Smooth muscle cell (in vitro differentiated cells): ENCODE data around the gene FLT1. TPM values are rescaled to one million over a fixed set of nuclear protein-coding genes. Genes with fewer than 3 reads are reported as not detected.

ENCODE experiments used
- DNase-seq: peaks from one replicate; lab custom pipeline; 2025; ENCODE audit not compliant: unreplicated experiment; lab: John Stamatoyannopoulos, UW
- H2AFZ ChIP-seq: fragments of 200-600 bp; sonication (generic); 2 replicates; pipeline ENCODE4 v1.6.0; 2016; ENCODE audit warnings: antibody characterized with exemption, low read depth, mild to moderate bottlenecking
- H3F3A ChIP-seq: fragments of 200-600 bp; sonication (generic); 2 replicates; pipeline ENCODE4 v1.6.0; 2017; ENCODE audit warnings: antibody characterized with exemption, low read depth
- H3K27ac ChIP-seq: fragments of 200-600 bp; sonication (generic); 2 replicates; pipeline ENCODE4 v1.5.1; 2016; ENCODE audit warnings: low read depth, mild to moderate bottlenecking
- H3K27me3 ChIP-seq: fragments of 200-600 bp; sonication (generic); 2 replicates; pipeline ENCODE4 v1.6.1; 2016; ENCODE audit warnings: low read depth, mild to moderate bottlenecking
- H3K36me3 ChIP-seq: fragments of 200-600 bp; sonication (generic); 2 replicates; pipeline ENCODE4 v1.5.1; 2016; ENCODE audit warnings: low read depth
- H3K4me1 ChIP-seq: fragments of 200-600 bp; sonication (generic); 2 replicates; pipeline ENCODE4 v1.5.1; 2016; ENCODE audit warnings: low read depth
- H3K4me2 ChIP-seq: fragments of 200-600 bp; sonication (generic); 2 replicates; pipeline ENCODE4 v1.6.0; 2016; ENCODE audit warnings: mild to moderate bottlenecking
- H3K4me3 ChIP-seq: fragments of 200-600 bp; sonication (generic); 2 replicates; pipeline ENCODE4 v1.5.1; 2016; ENCODE audit warnings: mild to moderate bottlenecking
- H3K79me2 ChIP-seq: fragments of 200-600 bp; sonication (generic); 2 replicates; pipeline ENCODE4 v1.6.0; 2016; ENCODE audit warnings: low read depth, mild to moderate bottlenecking
- H3K9ac ChIP-seq: fragments of 200-600 bp; sonication (generic); 2 replicates; pipeline ENCODE4 v1.6.0; 2016; ENCODE audit warnings: low read depth
- H3K9me3 ChIP-seq: fragments of 200-600 bp; sonication (generic); replicated peaks from 2 replicates; pipeline ENCODE4 v1.5.1; 2016; ENCODE audit warnings: low read depth
- H4K20me1 ChIP-seq: fragments of 200-600 bp; sonication (generic); 2 replicates; pipeline ENCODE4 v1.6.0; 2016; ENCODE audit warnings: low read depth
- CTCF ChIP-seq: fragments of 200-600 bp; sonication (generic); IDR thresholded peaks from 2 replicates; pipeline ENCODE4 v1.5.1; 2017; ENCODE audit warnings: borderline replicate concordance, mild to moderate bottlenecking, antibody characterized with exemption; ENCODE audit not compliant: insufficient read depth, poor library complexity, severe bottlenecking
- WGBS: methylation state at CpG from one replicate; pipeline ENCODE4 v1.1.7; 2016; ENCODE audit warnings: low lambda C conversion rate; 5-methylcytosine and 5-hydroxymethylcytosine counted together
- polyA plus RNA-seq: library from polyadenylated mRNA; unstranded; fragments of >200 nt; fragmentation: Nextera tagmentation; extraction: Ambion mirVana; gene quantifications from 2 replicates; pipeline ENCODE4 v1.2.1, GENCODE V29; 2016
- total RNA-seq: library from RNA; depleted of rRNA; stranded (reverse); fragments of >200 nt; gene quantifications from 2 replicates; pipeline ENCODE4 v1.2.3, GENCODE V29; 2014

Gene FLT1
- total and polyA plus RNA-seq, 2 experiments from 2014 or later, result 495 to 738 TPM

GRCh38 chr13:28440774-28441504, 54.0 kb downstream of the FLT1 start:
- peaks cover 52% of the 10 kb centered on the region for H3F3A ChIP-seq
- H3K9ac ChIP-seq, result no peak overlapping the region
- H3K79me2 ChIP-seq, result peaks cover 82% of the 10 kb centered on the region
- H3K9me3 ChIP-seq, result no peaks in the 10 kb centered on the region
- H4K20me1 ChIP-seq, result peaks cover 100% of the 10 kb centered on the region
- no peaks in the 10 kb centered on the region for H3K4me1 ChIP-seq
- H3K4me3 ChIP-seq, result no peak overlapping the region
- H3K36me3 ChIP-seq, result peaks cover 30% of the 10 kb centered on the region
- no peak for DNase-seq
- H3K4me2 ChIP-seq, result no peak overlapping the region
- H3K27ac ChIP-seq, result no peak overlapping the region
- no peak for TF ChIP-seq CTCF
- 83% methylated on average over 4 of the region's 4 CpGs for WGBS
- no peak overlapping the region for H2AFZ ChIP-seq
- no peaks in the 10 kb centered on the region for H3K27me3 ChIP-seq

DNA sequence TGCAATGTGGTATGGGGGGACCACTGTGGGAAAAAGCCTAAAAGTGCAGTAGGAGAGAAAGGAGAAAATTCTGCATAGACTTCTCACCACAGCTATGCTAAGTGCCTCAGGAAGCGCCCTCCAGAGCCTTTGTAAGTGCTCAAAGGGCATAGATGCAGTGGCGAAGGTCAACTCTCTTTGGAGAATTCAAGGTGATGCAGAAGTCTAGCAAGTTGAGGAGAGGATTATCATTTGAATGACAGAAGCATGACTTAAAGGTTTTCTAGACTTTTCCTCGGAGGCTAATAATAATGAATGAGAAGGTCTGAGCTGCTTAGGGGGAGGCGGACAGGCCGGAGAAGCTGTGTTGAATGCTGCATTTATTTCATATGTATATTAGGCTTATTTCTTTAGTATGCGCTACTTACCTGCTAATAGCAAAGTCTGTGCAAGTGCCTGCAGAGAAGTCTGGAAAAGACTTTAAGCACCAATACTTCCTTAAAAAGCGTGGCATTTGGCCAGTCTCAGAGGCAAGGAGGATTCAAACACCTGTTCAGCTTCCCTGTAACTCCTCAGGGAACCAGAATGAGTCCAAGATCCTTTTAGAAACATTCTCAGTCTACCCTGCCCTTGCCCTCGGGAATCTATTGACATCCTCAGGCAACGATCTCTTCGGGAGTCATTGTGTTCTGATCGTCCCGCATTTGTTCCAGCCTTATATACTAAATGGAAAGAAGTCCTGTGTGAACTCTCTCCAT, 56.2 kb downstream of the FLT1 start:
- no peaks in the 10 kb centered on the region for H3K9me3 ChIP-seq
- H3F3A ChIP-seq, result peaks cover 52% of the 10 kb centered on the region
- no peak overlapping the region for H3K9ac ChIP-seq
- H3K36me3 ChIP-seq, result peaks cover 34% of the 10 kb centered on the region
- peaks cover 99% of the 10 kb centered on the region for H4K20me1 ChIP-seq
- no peak overlapping the region for H2AFZ ChIP-seq
- H3K4me3 ChIP-seq, result no peak overlapping the region
- H3K27ac ChIP-seq, result peak overlapping the region; percentile 19
- DNase-seq, result no peak
- WGBS, result 78% methylated on average over 12 of the region's 12 CpGs
- no peak for TF ChIP-seq CTCF
- peaks cover 69% of the 10 kb centered on the region for H3K79me2 ChIP-seq
- no peak overlapping the region for H3K4me2 ChIP-seq
- H3K27me3 ChIP-seq, result no peaks in the 10 kb centered on the region
- no peaks in the 10 kb centered on the region for H3K4me1 ChIP-seq

GRCh38 chr13:28438067-28438466, 56.9 kb downstream of the FLT1 start:
- 95% methylated on average over 8 of the region's 8 CpGs for WGBS
- Histone ChIP-seq H3K4me1 (no peaks in the 10 kb centered on the region), H3K27me3 (no peaks in the 10 kb centered on the region), H3F3A (peaks cover 46% of the 10 kb centered on the region), H3K4me2 (no peak overlapping the region), H3K9ac (no peak overlapping the region), H2AFZ (no peak overlapping the region), H3K79me2 (peaks cover 62% of the 10 kb centered on the region), H3K36me3 (peaks cover 33% of the 10 kb centered on the region), H3K9me3 (no peaks in the 10 kb centered on the region), H3K4me3 (no peak overlapping the region), H3K27ac (peak overlapping the region; percentile 19), H4K20me1 (peaks cover 99% of the 10 kb centered on the region)
- no peak for DNase-seq
- TF ChIP-seq CTCF, result no peak
